ENCODE results near the gene SRSF12.

GRCh38 chr6:89048985-89049384 is 68.9 kb downstream of the SRSF12 start:
- TF ChIP-seq CTCF (conservative IDR thresholded peaks at IDR 0.05) = no peak
- no peak for TF ChIP-seq ZFX (IDR thresholded peaks at IDR 0.05)
